ENCODE measurements around the gene KSR2.

DNA sequence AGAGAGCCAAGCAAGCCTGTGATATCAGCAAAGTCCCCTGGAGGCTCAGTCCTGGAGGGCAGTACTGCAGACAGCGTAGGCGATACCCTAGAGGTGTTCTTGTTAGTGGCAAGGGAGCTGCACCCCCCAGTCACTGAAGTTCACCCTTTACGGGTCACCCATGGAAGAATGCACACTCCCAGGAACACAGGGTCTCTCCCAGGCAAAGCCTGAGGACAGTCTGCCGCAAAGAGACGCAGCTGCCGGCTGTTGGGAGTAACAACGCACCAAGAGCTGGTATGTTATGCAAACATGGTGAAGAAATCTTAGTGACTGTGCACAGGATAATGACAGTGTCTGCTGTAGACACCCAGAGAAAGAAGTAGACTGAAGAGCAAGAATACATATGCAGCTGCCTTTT, 563.9 kb downstream of the KSR2 start:
- TF ChIP-seq, protein P1, sequence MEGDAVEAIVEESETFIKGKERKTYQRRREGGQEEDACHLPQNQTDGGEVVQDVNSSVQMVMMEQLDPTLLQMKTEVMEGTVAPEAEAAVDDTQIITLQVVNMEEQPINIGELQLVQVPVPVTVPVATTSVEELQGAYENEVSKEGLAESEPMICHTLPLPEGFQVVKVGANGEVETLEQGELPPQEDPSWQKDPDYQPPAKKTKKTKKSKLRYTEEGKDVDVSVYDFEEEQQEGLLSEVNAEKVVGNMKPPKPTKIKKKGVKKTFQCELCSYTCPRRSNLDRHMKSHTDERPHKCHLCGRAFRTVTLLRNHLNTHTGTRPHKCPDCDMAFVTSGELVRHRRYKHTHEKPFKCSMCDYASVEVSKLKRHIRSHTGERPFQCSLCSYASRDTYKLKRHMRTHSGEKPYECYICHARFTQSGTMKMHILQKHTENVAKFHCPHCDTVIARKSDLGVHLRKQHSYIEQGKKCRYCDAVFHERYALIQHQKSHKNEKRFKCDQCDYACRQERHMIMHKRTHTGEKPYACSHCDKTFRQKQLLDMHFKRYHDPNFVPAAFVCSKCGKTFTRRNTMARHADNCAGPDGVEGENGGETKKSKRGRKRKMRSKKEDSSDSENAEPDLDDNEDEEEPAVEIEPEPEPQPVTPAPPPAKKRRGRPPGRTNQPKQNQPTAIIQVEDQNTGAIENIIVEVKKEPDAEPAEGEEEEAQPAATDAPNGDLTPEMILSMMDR (conservative IDR thresholded peaks at IDR 0.05) = no peak
- TF ChIP-seq EZH2 (IDR thresholded peaks at IDR 0.05; ENCODE audit: low read depth) = no peak
